ENCODE results near the gene TENM4.

Gene TENM4

GRCh38 chr11:78642979-78643675, 797.7 kb downstream of the TENM4 start:
- TF ChIP-seq, protein P1, sequence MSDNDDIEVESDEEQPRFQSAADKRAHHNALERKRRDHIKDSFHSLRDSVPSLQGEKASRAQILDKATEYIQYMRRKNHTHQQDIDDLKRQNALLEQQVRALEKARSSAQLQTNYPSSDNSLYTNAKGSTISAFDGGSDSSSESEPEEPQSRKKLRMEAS (IDR thresholded peaks at IDR 0.05), result no peak
- TF ChIP-seq CEBPB (IDR thresholded peaks at IDR 0.05) (no peak), ZBTB7A (IDR thresholded peaks at IDR 0.05; ENCODE audit: low read depth) (no peak), EP300 (IDR thresholded peaks at IDR 0.05; ENCODE audit: borderline replicate concordance) (no peak), NFIC (IDR thresholded peaks at IDR 0.05) (no peak), FOXM1 (IDR thresholded peaks at IDR 0.05; ENCODE audit: borderline replicate concordance, low read depth) (no peak), YY1 (IDR thresholded peaks at IDR 0.05; ENCODE audit: low read depth) (no peak), TEAD4 (IDR thresholded peaks at IDR 0.05) (no peak), EGR1 (IDR thresholded peaks at IDR 0.05) (no peak), TCF12 (IDR thresholded peaks at IDR 0.05; ENCODE audit: low read depth) (no peak), RAD21 (IDR thresholded peaks at IDR 0.05; ENCODE audit: low read depth) (no peak), CREB1 (IDR thresholded peaks at IDR 0.05; ENCODE audit: low read depth) (no peak), TAF1 (IDR thresholded peaks at IDR 0.05; ENCODE audit: low read depth) (no peak), USF1 (IDR thresholded peaks at IDR 0.05) (no peak)
- TF ChIP-seq, protein P2, sequence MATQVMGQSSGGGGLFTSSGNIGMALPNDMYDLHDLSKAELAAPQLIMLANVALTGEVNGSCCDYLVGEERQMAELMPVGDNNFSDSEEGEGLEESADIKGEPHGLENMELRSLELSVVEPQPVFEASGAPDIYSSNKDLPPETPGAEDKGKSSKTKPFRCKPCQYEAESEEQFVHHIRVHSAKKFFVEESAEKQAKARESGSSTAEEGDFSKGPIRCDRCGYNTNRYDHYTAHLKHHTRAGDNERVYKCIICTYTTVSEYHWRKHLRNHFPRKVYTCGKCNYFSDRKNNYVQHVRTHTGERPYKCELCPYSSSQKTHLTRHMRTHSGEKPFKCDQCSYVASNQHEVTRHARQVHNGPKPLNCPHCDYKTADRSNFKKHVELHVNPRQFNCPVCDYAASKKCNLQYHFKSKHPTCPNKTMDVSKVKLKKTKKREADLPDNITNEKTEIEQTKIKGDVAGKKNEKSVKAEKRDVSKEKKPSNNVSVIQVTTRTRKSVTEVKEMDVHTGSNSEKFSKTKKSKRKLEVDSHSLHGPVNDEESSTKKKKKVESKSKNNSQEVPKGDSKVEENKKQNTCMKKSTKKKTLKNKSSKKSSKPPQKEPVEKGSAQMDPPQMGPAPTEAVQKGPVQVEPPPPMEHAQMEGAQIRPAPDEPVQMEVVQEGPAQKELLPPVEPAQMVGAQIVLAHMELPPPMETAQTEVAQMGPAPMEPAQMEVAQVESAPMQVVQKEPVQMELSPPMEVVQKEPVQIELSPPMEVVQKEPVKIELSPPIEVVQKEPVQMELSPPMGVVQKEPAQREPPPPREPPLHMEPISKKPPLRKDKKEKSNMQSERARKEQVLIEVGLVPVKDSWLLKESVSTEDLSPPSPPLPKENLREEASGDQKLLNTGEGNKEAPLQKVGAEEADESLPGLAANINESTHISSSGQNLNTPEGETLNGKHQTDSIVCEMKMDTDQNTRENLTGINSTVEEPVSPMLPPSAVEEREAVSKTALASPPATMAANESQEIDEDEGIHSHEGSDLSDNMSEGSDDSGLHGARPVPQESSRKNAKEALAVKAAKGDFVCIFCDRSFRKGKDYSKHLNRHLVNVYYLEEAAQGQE (IDR thresholded peaks at IDR 0.05; ENCODE audit: low read depth), result no peak

GRCh38 chr11:78641541-78641940, 799.3 kb downstream of the TENM4 start:
- TF ChIP-seq TEAD4 (IDR thresholded peaks at IDR 0.05), result no peak

DNA sequence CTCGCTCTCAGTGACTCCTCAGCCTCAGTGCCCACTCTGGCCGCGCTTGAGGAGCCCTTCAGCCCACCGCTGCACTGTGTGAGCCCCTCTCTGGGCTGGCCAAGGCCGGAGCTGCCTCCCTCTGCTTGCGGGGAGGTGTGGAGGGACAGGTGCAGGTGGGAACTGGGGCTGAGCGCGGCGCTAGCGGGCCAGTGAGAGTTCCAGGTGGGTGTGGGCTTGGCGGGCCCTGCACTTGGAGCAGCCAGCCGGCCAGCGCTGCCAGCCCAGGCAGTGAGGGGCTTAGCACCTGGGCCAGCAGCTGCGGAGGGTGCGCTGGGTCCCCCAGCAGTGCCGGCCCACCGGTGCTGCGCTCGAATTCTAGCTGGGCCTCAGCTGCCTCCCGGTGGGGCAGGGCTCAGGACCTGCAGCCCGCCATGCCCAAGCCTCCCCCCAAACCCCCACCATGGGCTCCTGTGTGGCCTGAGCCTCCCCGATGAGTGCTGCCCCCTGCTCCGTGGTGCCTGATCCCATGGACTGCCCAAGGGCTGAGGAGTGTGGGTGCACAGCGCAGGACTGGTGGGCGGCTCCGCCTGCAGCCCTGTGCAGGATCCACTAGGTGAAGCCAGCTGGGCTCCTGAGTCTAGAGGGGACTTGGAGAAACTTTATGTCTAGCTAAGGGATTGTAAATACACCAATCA, 802.0 kb downstream of the TENM4 start:
- TF ChIP-seq RAD21 (IDR thresholded peaks at IDR 0.05; ENCODE audit: low read depth) (no peak), CREB1 (IDR thresholded peaks at IDR 0.05; ENCODE audit: low read depth) (no peak), FOXM1 (IDR thresholded peaks at IDR 0.05; ENCODE audit: borderline replicate concordance, low read depth) (no peak)
- TF ChIP-seq, protein P2 (IDR thresholded peaks at IDR 0.05; ENCODE audit: low read depth), result no peak
- TF ChIP-seq, protein P1 (IDR thresholded peaks at IDR 0.05), result no peak

DNA sequence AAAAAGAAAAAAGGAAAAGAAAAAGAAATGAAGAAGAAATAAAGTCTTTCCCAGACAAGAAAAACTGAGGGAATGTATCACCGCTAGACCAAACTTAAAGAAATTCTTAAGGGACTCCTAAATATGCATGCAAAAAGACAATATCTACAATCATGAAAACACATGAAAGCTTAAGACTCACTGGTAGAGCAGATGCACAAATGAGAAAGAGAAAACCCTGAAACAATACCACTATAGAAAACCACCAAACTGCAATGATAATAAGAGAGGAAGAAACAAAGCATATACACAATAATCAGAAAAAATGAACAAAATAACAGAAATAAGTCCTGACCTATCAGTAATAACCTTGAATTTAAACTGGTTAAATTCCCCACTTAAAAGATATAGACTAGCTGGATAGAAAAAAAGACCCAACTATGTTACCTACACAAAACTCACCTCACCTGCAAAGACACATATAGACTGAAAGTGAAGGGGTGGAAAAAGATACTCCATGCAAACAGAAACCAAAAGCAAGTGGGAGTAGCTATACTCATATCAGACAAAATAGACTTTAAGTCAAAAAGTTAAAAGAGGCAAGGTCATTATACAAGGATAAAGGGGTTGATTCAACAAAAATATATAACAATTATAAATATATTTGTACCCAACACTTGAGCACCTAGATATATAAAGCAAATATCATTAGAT, 804.9 kb downstream of the TENM4 start:
- TF ChIP-seq TEAD4 (IDR thresholded peaks at IDR 0.05), result no peak
- TF ChIP-seq CREB1 (IDR thresholded peaks at IDR 0.05; ENCODE audit: low read depth), result no peak
- no peak for TF ChIP-seq NFIC (IDR thresholded peaks at IDR 0.05)
- TF ChIP-seq, protein P2 (IDR thresholded peaks at IDR 0.05; ENCODE audit: low read depth), result no peak
- TF ChIP-seq EP300 (IDR thresholded peaks at IDR 0.05; ENCODE audit: borderline replicate concordance), result no peak
- TF ChIP-seq CEBPB (IDR thresholded peaks at IDR 0.05), result no peak

Data from Ishikawa (cell line).